ENCODE results near the gene CRACR2A. TPM values are rescaled to one million over a fixed set of nuclear protein-coding genes. Genes with fewer than 3 reads are reported as not detected.

CRACR2A gene, protein sequence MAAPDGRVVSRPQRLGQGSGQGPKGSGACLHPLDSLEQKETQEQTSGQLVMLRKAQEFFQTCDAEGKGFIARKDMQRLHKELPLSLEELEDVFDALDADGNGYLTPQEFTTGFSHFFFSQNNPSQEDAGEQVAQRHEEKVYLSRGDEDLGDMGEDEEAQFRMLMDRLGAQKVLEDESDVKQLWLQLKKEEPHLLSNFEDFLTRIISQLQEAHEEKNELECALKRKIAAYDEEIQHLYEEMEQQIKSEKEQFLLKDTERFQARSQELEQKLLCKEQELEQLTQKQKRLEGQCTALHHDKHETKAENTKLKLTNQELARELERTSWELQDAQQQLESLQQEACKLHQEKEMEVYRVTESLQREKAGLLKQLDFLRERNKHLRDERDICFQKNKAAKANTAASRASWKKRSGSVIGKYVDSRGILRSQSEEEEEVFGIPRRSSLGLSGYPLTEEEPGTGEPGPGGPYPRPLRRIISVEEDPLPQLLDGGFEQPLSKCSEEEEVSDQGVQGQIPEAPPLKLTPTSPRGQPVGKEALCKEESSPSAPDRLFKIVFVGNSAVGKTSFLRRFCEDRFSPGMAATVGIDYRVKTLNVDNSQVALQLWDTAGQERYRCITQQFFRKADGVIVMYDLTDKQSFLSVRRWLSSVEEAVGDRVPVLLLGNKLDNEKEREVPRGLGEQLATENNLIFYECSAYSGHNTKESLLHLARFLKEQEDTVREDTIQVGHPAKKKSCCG
- total RNA-seq: 1 to 10 TPM; 4.0 to 5.0 TPM
- 3.1 TPM for polyA plus RNA-seq (ENCODE audit: insufficient read depth, low read depth, low replicate concordance)
- long read RNA-seq, donor 1: 0 reads
- long read RNA-seq, donor 2: 0 reads

DNA sequence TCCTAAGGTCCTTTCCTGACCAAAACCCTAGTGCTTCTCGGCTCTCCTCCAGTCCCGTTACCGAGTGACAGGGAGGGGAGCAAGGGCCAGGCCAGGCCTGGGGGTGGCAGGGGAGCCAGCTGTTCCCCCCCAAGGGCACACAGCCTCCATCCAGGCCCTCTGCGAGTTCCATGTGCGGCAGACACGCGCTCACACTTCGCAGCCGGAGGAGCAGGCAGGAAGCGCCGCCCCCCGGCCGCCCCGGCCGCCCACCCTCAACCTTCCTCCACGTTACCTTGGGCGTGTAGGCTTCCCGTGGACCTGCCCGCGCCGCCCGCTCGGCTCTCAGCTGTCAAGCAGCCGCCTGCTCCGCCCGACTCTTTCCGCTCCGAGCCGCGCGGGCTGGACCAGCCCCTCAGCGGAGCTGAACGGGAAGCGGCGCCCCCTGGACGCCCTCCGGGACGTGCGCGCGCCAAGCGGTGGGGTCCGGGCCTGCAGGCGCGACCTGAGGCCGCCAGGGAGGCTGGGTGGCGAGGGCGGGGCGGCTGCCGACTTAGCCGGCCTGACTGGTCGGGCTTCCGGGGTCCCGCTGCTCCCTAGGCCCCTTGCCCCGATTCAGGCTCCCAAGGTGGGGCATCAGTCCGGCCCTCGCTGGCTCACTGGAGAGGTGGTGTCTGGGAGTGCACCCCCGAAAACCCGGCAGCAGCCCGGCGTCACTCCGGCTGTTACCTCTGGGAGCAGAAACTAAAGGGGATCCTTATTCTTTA, at the start of gene CRACR2A:
Gene CRACR2A (minus strand): TSS at position 369 of the 746 bp plus-strand sequence. CDS start 56,110 bp downstream, outside the sequence.
- TF ChIP-seq CTCF (IDR thresholded peaks at IDR 0.05) (peak; percentile 43 to 57 (median 54)), POLR2A (IDR thresholded peaks at IDR 0.05) (no peak)
- H3K36me3 ChIP-seq (ENCODE audit: low read depth, missing control alignments): no peaks in the 10 kb centered on the region
- intact Hi-C loops (cut with DNase I; ENCODE audit: low total_unique reads): no loop called here
- H3K27me3 ChIP-seq: no peaks in the 10 kb centered on the region
- peaks cover 25% of the 10 kb centered on the region for H3K4me1 ChIP-seq
- DNase-seq: peak; percentile 59
- H3K9me3 ChIP-seq: no peaks in the 10 kb centered on the region
- H3K4me3 ChIP-seq: peak within 1 kb of the TSS; percentile 58 to 73
- peak within 1 kb of the TSS; percentile 61 to 90 for H3K27ac ChIP-seq
- 4 to 5% methylated on average over 7 to 37 of the region's 62 CpGs for WGBS, 2 donors

- Histone ChIP-seq H3K9me3 (no peaks in the 10 kb centered on the region), H3K27me3 (no peaks in the 10 kb centered on the region), H3K27ac (no peak overlapping the region), H3K36me3 (ENCODE audit: low read depth, missing control alignments) (no peaks in the 10 kb centered on the region), H3K4me1 (no peaks in the 10 kb centered on the region), H3K4me3 (no peak overlapping the region)
- TF ChIP-seq CTCF (IDR thresholded peaks at IDR 0.05): no peak
- TF ChIP-seq POLR2A (IDR thresholded peaks at IDR 0.05): no peak
- WGBS, 2 donors: 87% methylated on average over 3 of the region's 3 CpGs
- intact Hi-C loops (cut with DNase I; ENCODE audit: low total_unique reads): no loop called here
- no peak for DNase-seq
Observed at GRCh38 chr12:3797531-3798048, 44.7 kb upstream of the CRACR2A start.

- no peak for DNase-seq
- H3K4me3 ChIP-seq: no peak overlapping the region
- no peak for TF ChIP-seq CTCF (IDR thresholded peaks at IDR 0.05)
- no peak for TF ChIP-seq POLR2A (IDR thresholded peaks at IDR 0.05)
- H3K27me3 ChIP-seq: no peaks in the 10 kb centered on the region
- intact Hi-C loops (cut with DNase I; ENCODE audit: low total_unique reads): no loop called here
- H3K4me1 ChIP-seq: peaks cover 3% of the 10 kb centered on the region
- no peaks in the 10 kb centered on the region for H3K36me3 ChIP-seq (ENCODE audit: low read depth, missing control alignments)
- no peak overlapping the region for H3K27ac ChIP-seq
- no peaks in the 10 kb centered on the region for H3K9me3 ChIP-seq
- 61 to 70% methylated on average over 4 to 5 of the region's 5 CpGs for WGBS, 2 donors
Observed at GRCh38 chr12:3795492-3796133, 42.7 kb upstream of the CRACR2A start.

- H3K4me1 ChIP-seq: peaks cover 3% of the 10 kb centered on the region
- no peak overlapping the region for H3K4me3 ChIP-seq
- intact Hi-C loops (cut with DNase I; ENCODE audit: low total_unique reads): no loop called here
- no peak overlapping the region for H3K27ac ChIP-seq
- no peaks in the 10 kb centered on the region for H3K36me3 ChIP-seq (ENCODE audit: low read depth, missing control alignments)
- H3K27me3 ChIP-seq: no peaks in the 10 kb centered on the region
- TF ChIP-seq CTCF (IDR thresholded peaks at IDR 0.05) (no peak), POLR2A (IDR thresholded peaks at IDR 0.05) (no peak)
- 41 to 48% methylated on average over 2 of the region's 2 CpGs for WGBS, 2 donors
- no peak for DNase-seq
- H3K9me3 ChIP-seq: no peaks in the 10 kb centered on the region
Observed at GRCh38 chr12:3795066-3795465, 42.2 kb upstream of the CRACR2A start.
